Heart right ventricle (tissue), 16 donors: Measurements from ENCODE around the gene CSNK2A1. TPM values are rescaled to one million over a fixed set of nuclear protein-coding genes. Genes with fewer than 3 reads are reported as not detected.

Experiments used
- ATAC-seq, 8 donors: fragments of 200-7000 bp; cut with Tn5 transposase; one replicate each; pipeline ENCODE4 v1.9.1; 2020; ENCODE audit warnings: mild to moderate bottlenecking in 8 of 8, moderate library complexity in 8 of 8, moderate number of reproducible peaks in 1 of 8
- DNase-seq, 2 donors: peaks; one replicate each; pipeline ENCODE4 v3.0.0-alpha.2; 2020
- H3K27ac ChIP-seq, 10 donors: fragments of 200-600 bp; sonication (generic) in 2 of 10; one replicate each; pipeline versions ENCODE4 v1.5.0 to v1.8.0; 2020 to 2022; ENCODE audit warnings: mild to moderate bottlenecking in 3 of 10
- H3K27me3 ChIP-seq, 7 donors: fragments of 200-600 bp; one replicate each; pipeline ENCODE4 v1.8.0; 2021 to 2022; ENCODE audit warnings: mild to moderate bottlenecking in 2 of 7
- H3K36me3 ChIP-seq, 9 donors: fragments of 200-600 bp; sonication (generic) in 1 of 9; one replicate each; pipeline versions ENCODE4 v1.5.0 to v1.8.0; 2020 to 2022; ENCODE audit warnings: mild to moderate bottlenecking in 2 of 9
- H3K4me1 ChIP-seq, 9 donors: fragments of 200-600 bp; sonication (generic) in 1 of 9; one replicate each; pipeline versions ENCODE4 v1.5.0 to v1.8.0; 2020 to 2022; ENCODE audit warnings: mild to moderate bottlenecking in 4 of 9
- H3K4me3 ChIP-seq, 10 donors: fragments of 200-600 bp; sonication (generic) in 2 of 10; one replicate each; pipeline versions ENCODE4 v1.5.0 to v1.8.0; 2020 to 2022; ENCODE audit warnings: mild to moderate bottlenecking in 7 of 10, moderate library complexity in 2 of 10
- H3K9me3 ChIP-seq, 11 donors: fragments of 200-600 bp in 10 of 11; sonication (generic) in 2 of 11; one replicate each; pipeline versions ENCODE4 v1.5.0 to v1.8.0; 2013 to 2022; ENCODE audit warnings: mild to moderate bottlenecking in 2 of 11, control low read depth in 1 of 11, moderate library complexity in 1 of 11
- WGBS, 2 donors: extraction: QIAGEN DNeasy Blood & Tissue Kit; methylation state at CpG; one replicate each; pipeline ENCODE4 v1.1.7; 2013; ENCODE audit warnings: inconsistent platforms in 1 of 2; 5-methylcytosine and 5-hydroxymethylcytosine counted together
- intact Hi-C, 10 donors: fragments of 100-400 bp; cut with DNase I; formaldehyde crosslinking; loops; one replicate each; pipeline versions ENCODE4 v1.11.1 to v1.14.2; 2022
- polyA plus RNA-seq, 2 donors: library from polyadenylated mRNA; stranded (reverse); fragments of 200-250 nt; gene quantifications; one replicate each; pipeline ENCODE4 v1.2.3, GENCODE V29; 2013
- total RNA-seq, 10 donors: library from RNA; stranded (reverse); fragmentation: NEBNext Ultra II Directional in 3 of 10; extraction: Animal tissue kit (Norgen Biotek cat#: 25700) in 3 of 10; gene quantifications; one replicate each; pipeline versions ENCODE4 v1.2.1 to v1.2.4, GENCODE V29; 2021 to 2023
- TF ChIP-seq, protein P1 (sequence below), 9 donors: fragments of 200-600 bp; sonication (generic) in 2 of 9; IDR thresholded peaks; one replicate each; pipeline versions ENCODE4 v1.5.0 to v1.8.0; 2021 to 2022; ENCODE audit warnings: antibody characterized with exemption in 9 of 9, mild to moderate bottlenecking in 5 of 9, moderate library complexity in 1 of 9
- donor health status: Arrhythmogenic right ventricular cardiomyopathy.
- donor health status: ischemic (EF 13 %, LVEDD 7.1; RV severe dilation, severe dysfunction).
- donor health status: healthy with polysubstance abuse.
- donor health status: DM: no; HTN: yes; CAD: no.
- donor health status: DM: no; HTN: no; CAD: no.
- donor health status: ischemic (EF 25% LVEDD 6.9; RV normal size, moderate dysfunction).
- donor health status: ischemic (EF 25% LVEDD 5.7; RV mildly dilated, moderate dysfunction).
- donor health status: healthy.
- donor health status: DM: yes; HTN: yes; CAD: no.
- donor health status: Ischemic cardiomyopathy.
- donor health status: ischemic (EF 35%, LVEDD 5.7; RV mildly dilated, moderate dysfunction).
- donor health status: nonischemic (EF 11% LVEDD 7.7; RV severe dilation, severe dysfunction).
- donor health status: DM: yes; HTN: yes; CAD: no.
- donor health status: PGD.
- donor health status: ischemic (EF 29% LVEDD 5.4; RV normal size, mild dysfunction).
- donor health status: nonischemic (EF 23%, LVEDD 6.1; RV moderate dilation, normal function).

CSNK2A1 gene
- total and polyA plus RNA-seq, 12 donors: 21.4 to 137 (median 125) TPM

DNA sequence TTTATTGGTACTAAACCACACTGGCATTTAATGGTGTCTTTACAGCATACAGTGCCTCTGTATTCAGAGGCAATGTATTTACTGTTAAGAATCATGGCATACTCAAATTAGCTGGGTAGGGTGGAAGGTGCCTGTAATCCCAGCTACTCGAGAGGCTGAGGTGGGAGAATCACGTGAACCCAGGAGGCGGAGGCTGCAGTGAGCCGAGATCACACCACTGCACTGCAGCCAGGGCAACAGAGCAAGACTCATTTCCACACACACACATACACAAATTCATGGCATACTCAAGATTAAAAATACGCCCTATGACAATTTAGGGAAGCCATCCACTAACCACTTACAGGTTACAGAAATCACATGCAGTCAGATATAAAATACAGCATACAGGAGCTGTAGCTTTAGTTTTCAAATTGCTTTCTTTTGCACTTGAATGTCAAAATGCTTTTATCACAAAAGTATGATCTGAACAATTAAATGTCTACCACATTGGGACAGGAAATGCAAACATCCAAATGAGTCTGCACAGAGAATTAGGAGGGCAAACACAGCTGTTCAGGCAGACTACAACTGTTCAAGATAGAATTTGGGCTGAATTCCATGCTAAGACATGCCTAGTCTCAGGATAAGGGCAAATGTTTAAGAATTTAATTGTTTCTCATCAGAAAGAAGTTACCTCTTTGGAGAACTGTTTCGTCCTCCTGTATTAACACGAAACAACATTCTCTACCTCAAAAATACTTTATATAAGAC lies 36.4 kb downstream of the CSNK2A1 start:
- Histone ChIP-seq H3K36me3 (peaks cover 0 to 64% (median 27%) of the 10 kb centered on the region in 9 donors), H3K9me3 (no peaks in the 10 kb centered on the region), H3K27ac (no peak overlapping the region), H3K4me1 (peaks cover 0 to 51% (median 28%) of the 10 kb centered on the region in 9 donors), H3K27me3 (no peaks in the 10 kb centered on the region), H3K4me3 (no peak overlapping the region)
- 77 to 89% methylated on average over 7 of the region's 7 CpGs for WGBS, 2 donors
- TF ChIP-seq, protein P1, sequence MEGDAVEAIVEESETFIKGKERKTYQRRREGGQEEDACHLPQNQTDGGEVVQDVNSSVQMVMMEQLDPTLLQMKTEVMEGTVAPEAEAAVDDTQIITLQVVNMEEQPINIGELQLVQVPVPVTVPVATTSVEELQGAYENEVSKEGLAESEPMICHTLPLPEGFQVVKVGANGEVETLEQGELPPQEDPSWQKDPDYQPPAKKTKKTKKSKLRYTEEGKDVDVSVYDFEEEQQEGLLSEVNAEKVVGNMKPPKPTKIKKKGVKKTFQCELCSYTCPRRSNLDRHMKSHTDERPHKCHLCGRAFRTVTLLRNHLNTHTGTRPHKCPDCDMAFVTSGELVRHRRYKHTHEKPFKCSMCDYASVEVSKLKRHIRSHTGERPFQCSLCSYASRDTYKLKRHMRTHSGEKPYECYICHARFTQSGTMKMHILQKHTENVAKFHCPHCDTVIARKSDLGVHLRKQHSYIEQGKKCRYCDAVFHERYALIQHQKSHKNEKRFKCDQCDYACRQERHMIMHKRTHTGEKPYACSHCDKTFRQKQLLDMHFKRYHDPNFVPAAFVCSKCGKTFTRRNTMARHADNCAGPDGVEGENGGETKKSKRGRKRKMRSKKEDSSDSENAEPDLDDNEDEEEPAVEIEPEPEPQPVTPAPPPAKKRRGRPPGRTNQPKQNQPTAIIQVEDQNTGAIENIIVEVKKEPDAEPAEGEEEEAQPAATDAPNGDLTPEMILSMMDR (IDR thresholded peaks at IDR 0.05): no peak
- intact Hi-C loops: no loop called here
- DNase-seq: no peak
- ATAC-seq: no peak

DNA sequence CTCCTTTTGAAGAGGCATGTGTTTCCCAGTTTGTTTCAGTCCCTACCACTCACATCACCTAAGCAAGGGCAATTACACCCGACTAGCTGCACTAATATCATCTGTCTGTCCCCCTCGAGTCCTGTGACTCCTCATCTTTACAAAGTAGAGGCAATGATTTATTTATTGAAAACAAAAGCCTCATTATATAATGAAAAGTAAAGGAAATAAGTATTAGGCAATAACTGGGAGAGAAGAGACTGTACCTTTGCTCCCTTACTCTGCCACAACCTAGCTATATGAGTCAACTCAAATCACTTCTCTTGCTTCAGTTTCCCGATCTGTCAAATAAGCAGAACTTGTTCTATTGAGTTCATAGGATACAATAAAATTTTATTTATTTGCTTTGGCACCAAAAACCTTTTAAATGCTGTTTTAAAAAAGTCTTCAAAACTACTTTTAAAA lies 38.9 kb downstream of the CSNK2A1 start:
- peaks cover 0 to 29% (median 16%) of the 10 kb centered on the region in 9 donors for H3K4me1 ChIP-seq
- DNase-seq (no peak), ATAC-seq (no peak)
- TF ChIP-seq, protein P1 (IDR thresholded peaks at IDR 0.05): no peak
- no peak overlapping the region for H3K4me3 ChIP-seq
- H3K27me3 ChIP-seq: no peaks in the 10 kb centered on the region
- H3K36me3 ChIP-seq: peaks cover 0 to 89% (median 36%) of the 10 kb centered on the region in 9 donors
- no peaks in the 10 kb centered on the region for H3K9me3 ChIP-seq
- H3K27ac ChIP-seq: no peak overlapping the region
- WGBS, 2 donors: 80 to 81% methylated on average over 3 of the region's 3 CpGs
- intact Hi-C loops: no loop called here

DNA sequence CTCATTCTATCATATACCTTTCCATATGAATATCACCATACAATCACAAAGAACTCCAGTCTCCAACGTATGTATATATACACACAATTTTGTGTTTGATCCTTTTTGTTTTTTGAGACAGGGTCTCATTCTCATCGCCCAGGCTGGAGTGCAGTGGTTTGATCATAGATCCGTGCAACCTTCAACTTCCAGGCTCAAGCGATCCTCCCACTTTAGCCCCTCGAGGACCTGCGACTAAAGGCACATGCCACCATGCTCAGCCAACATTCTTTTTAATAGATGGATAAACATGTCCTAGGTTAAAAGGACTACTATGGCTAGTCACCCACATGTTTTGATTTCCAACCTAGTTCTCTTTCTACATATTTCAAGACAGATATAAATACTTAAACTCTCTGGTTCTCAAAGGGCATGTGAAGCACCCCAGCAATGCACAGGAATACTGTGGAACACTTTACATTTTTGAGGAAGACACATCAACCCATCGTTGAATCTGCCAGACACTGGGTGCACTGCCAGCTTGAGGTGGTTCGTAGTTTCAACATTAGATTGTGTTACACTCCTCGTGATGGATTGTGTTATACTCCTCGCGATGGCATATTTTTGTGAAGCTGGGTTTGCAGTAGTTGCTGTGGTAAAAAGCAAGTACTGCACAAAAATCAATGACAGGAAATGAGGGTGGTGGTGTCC lies 40.4 kb downstream of the CSNK2A1 start:
- H3K9me3 ChIP-seq: no peaks in the 10 kb centered on the region
- ATAC-seq: no peak
- H3K4me3 ChIP-seq: no peak overlapping the region
- no peaks in the 10 kb centered on the region for H3K27me3 ChIP-seq
- H3K36me3 ChIP-seq: peaks cover 0 to 100% (median 50%) of the 10 kb centered on the region in 9 donors
- H3K27ac ChIP-seq: no peak overlapping the region
- intact Hi-C loops: no loop called here
- no peak for DNase-seq
- peaks cover 0 to 14% (median 6%) of the 10 kb centered on the region in 9 donors for H3K4me1 ChIP-seq
- whole genome bisulfite sequencing, 2 donors: 91% methylated on average over 11 of the region's 11 CpGs
- TF ChIP-seq, protein P1 (IDR thresholded peaks at IDR 0.05): no peak

DNA sequence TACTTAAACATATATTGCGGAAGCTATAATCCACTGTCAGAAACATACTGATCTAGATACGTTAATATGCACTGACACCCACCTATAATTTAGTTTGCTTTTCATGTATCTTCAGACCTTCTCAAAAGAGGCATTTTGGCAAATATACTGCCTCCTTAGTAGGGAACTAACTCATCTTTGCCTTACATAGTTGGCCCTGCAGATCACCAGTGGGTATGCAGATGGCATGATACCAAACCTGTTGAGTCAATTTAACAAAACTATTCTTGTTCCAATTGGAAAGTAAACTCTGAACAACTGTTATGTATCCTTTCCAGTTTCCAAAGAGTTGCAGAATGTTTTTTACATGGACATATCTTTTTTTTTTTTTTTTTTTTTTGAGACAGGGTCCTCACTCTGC lies 45.6 kb downstream of the CSNK2A1 start:
- Histone ChIP-seq H3K27ac (no peak overlapping the region), H3K4me1 (peaks cover 0 to 18% (median 7%) of the 10 kb centered on the region in 9 donors), H3K36me3 (peaks cover 0 to 100% (median 44%) of the 10 kb centered on the region in 9 donors), H3K27me3 (no peaks in the 10 kb centered on the region), H3K9me3 (no peaks in the 10 kb centered on the region), H3K4me3 (no peak overlapping the region)
- ATAC-seq (no peak), DNase-seq (no peak)
- TF ChIP-seq, protein P1 (IDR thresholded peaks at IDR 0.05): no peak
- intact Hi-C loops: no loop called here
- WGBS, 2 donors: 97 to 98% methylated on average over 2 of the region's 2 CpGs
